Smooth muscle cell (in vitro differentiated cells): ENCODE results near the gene CNTNAP4. TPM values are rescaled to one million over a fixed set of nuclear protein-coding genes. Genes with fewer than 3 reads are reported as not detected.

ENCODE experiments used
- DNase-seq: peaks from one replicate; lab custom pipeline; 2025; ENCODE audit not compliant: unreplicated experiment; lab: John Stamatoyannopoulos, UW
- H2AFZ ChIP-seq: fragments of 200-600 bp; sonication (generic); 2 replicates; pipeline ENCODE4 v1.6.0; 2016; ENCODE audit warnings: antibody characterized with exemption, low read depth, mild to moderate bottlenecking
- H3F3A ChIP-seq: fragments of 200-600 bp; sonication (generic); 2 replicates; pipeline ENCODE4 v1.6.0; 2017; ENCODE audit warnings: antibody characterized with exemption, low read depth
- H3K27ac ChIP-seq: fragments of 200-600 bp; sonication (generic); 2 replicates; pipeline ENCODE4 v1.5.1; 2016; ENCODE audit warnings: low read depth, mild to moderate bottlenecking
- H3K27me3 ChIP-seq: fragments of 200-600 bp; sonication (generic); 2 replicates; pipeline ENCODE4 v1.6.1; 2016; ENCODE audit warnings: low read depth, mild to moderate bottlenecking
- H3K36me3 ChIP-seq: fragments of 200-600 bp; sonication (generic); 2 replicates; pipeline ENCODE4 v1.5.1; 2016; ENCODE audit warnings: low read depth
- H3K4me1 ChIP-seq: fragments of 200-600 bp; sonication (generic); 2 replicates; pipeline ENCODE4 v1.5.1; 2016; ENCODE audit warnings: low read depth
- H3K4me2 ChIP-seq: fragments of 200-600 bp; sonication (generic); 2 replicates; pipeline ENCODE4 v1.6.0; 2016; ENCODE audit warnings: mild to moderate bottlenecking
- H3K4me3 ChIP-seq: fragments of 200-600 bp; sonication (generic); 2 replicates; pipeline ENCODE4 v1.5.1; 2016; ENCODE audit warnings: mild to moderate bottlenecking
- H3K79me2 ChIP-seq: fragments of 200-600 bp; sonication (generic); 2 replicates; pipeline ENCODE4 v1.6.0; 2016; ENCODE audit warnings: low read depth, mild to moderate bottlenecking
- H3K9ac ChIP-seq: fragments of 200-600 bp; sonication (generic); 2 replicates; pipeline ENCODE4 v1.6.0; 2016; ENCODE audit warnings: low read depth
- H3K9me3 ChIP-seq: fragments of 200-600 bp; sonication (generic); replicated peaks from 2 replicates; pipeline ENCODE4 v1.5.1; 2016; ENCODE audit warnings: low read depth
- H4K20me1 ChIP-seq: fragments of 200-600 bp; sonication (generic); 2 replicates; pipeline ENCODE4 v1.6.0; 2016; ENCODE audit warnings: low read depth
- WGBS: methylation state at CpG from one replicate; pipeline ENCODE4 v1.1.7; 2016; ENCODE audit warnings: low lambda C conversion rate; 5-methylcytosine and 5-hydroxymethylcytosine counted together
- polyA plus RNA-seq: library from polyadenylated mRNA; unstranded; fragments of >200 nt; fragmentation: Nextera tagmentation; extraction: Ambion mirVana; gene quantifications from 2 replicates; pipeline ENCODE4 v1.2.1, GENCODE V29; 2016
- total RNA-seq: library from RNA; depleted of rRNA; stranded (reverse); fragments of >200 nt; gene quantifications from 2 replicates; pipeline ENCODE4 v1.2.3, GENCODE V29; 2014
- TF ChIP-seq, protein P1 (sequence below): fragments of 200-600 bp; sonication (generic); IDR thresholded peaks from 2 replicates; pipeline ENCODE4 v1.5.1; 2017; ENCODE audit warnings: borderline replicate concordance, mild to moderate bottlenecking, antibody characterized with exemption; ENCODE audit not compliant: insufficient read depth, poor library complexity, severe bottlenecking

Gene CNTNAP4
- total and polyA plus RNA-seq, 2 experiments from 2014 or later = 0.13 to 0.25 TPM

DNA sequence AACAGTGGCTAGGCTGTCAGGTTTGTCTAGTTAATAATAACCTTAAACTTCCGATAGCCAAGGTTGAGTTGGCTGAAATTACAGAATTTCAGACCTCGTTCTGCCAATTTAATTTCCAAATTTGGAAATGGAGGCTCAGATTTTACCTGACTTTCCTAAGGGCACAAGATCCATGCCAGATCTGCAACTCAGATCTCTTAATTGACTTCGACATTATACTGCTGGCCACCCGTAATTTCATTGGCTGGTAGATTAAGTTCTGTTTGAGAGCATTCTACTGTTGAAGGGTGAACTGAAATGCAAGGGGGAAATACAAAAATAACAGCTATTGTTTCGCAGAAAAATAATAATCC lies 210.8 kb downstream of the CNTNAP4 start:
- no peak overlapping the region for H3K27ac ChIP-seq
- no peak overlapping the region for H3K4me2 ChIP-seq
- H3K9me3 ChIP-seq = no peaks in the 10 kb centered on the region
- peaks cover 4% of the 10 kb centered on the region for H3K27me3 ChIP-seq
- TF ChIP-seq, protein P1, sequence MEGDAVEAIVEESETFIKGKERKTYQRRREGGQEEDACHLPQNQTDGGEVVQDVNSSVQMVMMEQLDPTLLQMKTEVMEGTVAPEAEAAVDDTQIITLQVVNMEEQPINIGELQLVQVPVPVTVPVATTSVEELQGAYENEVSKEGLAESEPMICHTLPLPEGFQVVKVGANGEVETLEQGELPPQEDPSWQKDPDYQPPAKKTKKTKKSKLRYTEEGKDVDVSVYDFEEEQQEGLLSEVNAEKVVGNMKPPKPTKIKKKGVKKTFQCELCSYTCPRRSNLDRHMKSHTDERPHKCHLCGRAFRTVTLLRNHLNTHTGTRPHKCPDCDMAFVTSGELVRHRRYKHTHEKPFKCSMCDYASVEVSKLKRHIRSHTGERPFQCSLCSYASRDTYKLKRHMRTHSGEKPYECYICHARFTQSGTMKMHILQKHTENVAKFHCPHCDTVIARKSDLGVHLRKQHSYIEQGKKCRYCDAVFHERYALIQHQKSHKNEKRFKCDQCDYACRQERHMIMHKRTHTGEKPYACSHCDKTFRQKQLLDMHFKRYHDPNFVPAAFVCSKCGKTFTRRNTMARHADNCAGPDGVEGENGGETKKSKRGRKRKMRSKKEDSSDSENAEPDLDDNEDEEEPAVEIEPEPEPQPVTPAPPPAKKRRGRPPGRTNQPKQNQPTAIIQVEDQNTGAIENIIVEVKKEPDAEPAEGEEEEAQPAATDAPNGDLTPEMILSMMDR = no peak
- WGBS = 84% methylated on average over 5 of the region's 5 CpGs
- DNase-seq = no peak
- H3K4me3 ChIP-seq = no peak overlapping the region
- H2AFZ ChIP-seq = no peak overlapping the region
- H3K9ac ChIP-seq = no peak overlapping the region
- no peaks in the 10 kb centered on the region for H3K36me3 ChIP-seq
- H4K20me1 ChIP-seq = no peaks in the 10 kb centered on the region
- no peaks in the 10 kb centered on the region for H3K4me1 ChIP-seq
- no peaks in the 10 kb centered on the region for H3K79me2 ChIP-seq
- no peaks in the 10 kb centered on the region for H3F3A ChIP-seq

DNA sequence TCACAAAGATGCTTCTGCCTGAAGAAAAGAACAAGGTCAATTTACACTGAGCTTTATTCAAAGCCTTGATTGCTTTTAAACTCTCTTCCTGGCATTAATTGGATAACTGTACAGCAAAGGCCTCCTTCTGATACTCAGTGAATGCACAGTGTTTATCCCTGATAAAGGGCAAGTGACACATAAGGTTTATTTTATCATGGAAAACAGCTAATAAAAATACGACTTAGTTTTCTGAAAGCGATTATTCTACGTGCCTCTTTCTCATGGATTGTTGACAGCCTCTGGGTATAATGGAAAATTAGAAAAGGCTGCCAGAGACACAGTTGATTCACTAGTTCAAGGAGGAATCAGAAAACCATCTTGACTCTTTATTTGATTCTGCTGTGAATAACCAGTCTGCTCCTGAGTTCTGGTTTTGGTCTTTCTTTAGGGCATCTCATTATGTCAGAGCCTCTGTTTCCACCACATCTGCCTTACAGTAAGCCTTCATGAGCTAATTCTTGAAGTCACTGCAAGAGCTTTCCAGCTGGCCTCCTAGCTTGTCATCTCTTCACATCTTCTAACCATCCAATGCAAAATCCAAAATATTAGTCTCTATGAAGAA lies 212.9 kb downstream of the CNTNAP4 start:
- H3K36me3 ChIP-seq = no peaks in the 10 kb centered on the region
- WGBS = 15% methylated on average over 3 of the region's 3 CpGs
- no peak for DNase-seq
- H3K27ac ChIP-seq = no peak overlapping the region
- H4K20me1 ChIP-seq = no peaks in the 10 kb centered on the region
- no peaks in the 10 kb centered on the region for H3K9me3 ChIP-seq
- H3F3A ChIP-seq = no peaks in the 10 kb centered on the region
- TF ChIP-seq, protein P1 = no peak
- H3K27me3 ChIP-seq = peaks cover 4% of the 10 kb centered on the region
- no peak overlapping the region for H3K4me3 ChIP-seq
- no peak overlapping the region for H3K4me2 ChIP-seq
- no peaks in the 10 kb centered on the region for H3K4me1 ChIP-seq
- H2AFZ ChIP-seq = peak overlapping the region; percentile 22
- no peak overlapping the region for H3K9ac ChIP-seq
- H3K79me2 ChIP-seq = no peaks in the 10 kb centered on the region

DNA sequence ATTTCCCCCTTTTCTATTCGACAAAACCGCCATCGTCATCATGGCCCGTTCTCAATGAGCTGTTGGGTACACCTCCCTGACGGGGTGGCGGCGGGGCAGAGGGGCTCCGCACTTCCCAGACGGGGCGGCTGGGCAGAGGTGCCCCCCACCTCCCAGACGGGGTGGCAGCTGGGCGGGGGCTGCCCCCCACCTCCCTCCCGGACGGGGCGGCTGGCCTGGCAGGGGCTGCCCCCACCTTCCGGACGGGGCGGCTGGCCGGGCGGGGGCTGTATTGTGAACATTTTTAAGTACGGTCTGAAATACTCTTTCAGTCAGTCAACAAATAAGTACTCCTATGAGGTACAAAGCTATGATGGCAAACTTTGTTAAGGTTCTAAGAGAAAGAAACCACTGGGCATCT lies 222.8 kb downstream of the CNTNAP4 start:
- no peaks in the 10 kb centered on the region for H3K36me3 ChIP-seq
- H3K27ac ChIP-seq = no peak overlapping the region
- H3K4me2 ChIP-seq = no peak overlapping the region
- no peak overlapping the region for H2AFZ ChIP-seq
- no peaks in the 10 kb centered on the region for H3K4me1 ChIP-seq
- WGBS = 100% methylated on average over 14 of the region's 21 CpGs
- no peaks in the 10 kb centered on the region for H3K27me3 ChIP-seq
- H3F3A ChIP-seq = no peaks in the 10 kb centered on the region
- H3K79me2 ChIP-seq = no peaks in the 10 kb centered on the region
- H3K4me3 ChIP-seq = no peak overlapping the region
- no peak overlapping the region for H3K9ac ChIP-seq
- no peaks in the 10 kb centered on the region for H3K9me3 ChIP-seq
- TF ChIP-seq, protein P1 = no peak
- DNase-seq = no peak
- H4K20me1 ChIP-seq = no peaks in the 10 kb centered on the region

DNA sequence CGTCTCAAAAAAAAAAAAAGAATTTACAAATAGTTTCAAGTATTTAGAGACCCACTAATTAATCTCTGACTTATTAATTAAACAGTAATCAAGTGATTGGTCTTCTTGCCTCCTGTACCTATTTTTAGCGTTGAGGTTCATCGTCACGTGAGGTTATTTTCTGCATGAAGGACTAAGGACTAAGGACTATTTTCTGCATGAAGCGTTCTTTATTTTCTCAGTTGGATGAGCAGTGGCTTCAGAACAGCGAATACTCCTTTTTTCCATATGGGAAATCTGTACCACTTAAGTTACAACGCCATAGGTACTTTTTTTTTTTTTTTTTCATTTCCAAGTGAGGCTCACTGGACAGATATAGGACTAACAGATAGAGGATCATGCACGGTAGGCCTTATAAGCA lies 224.9 kb downstream of the CNTNAP4 start:
- Histone ChIP-seq H2AFZ (no peak overlapping the region), H3K4me3 (no peak overlapping the region), H3K9ac (no peak overlapping the region), H3K79me2 (no peaks in the 10 kb centered on the region), H3K4me2 (no peak overlapping the region), H3K4me1 (no peaks in the 10 kb centered on the region), H3K9me3 (no peaks in the 10 kb centered on the region), H4K20me1 (no peaks in the 10 kb centered on the region), H3K27me3 (no peaks in the 10 kb centered on the region), H3K27ac (no peak overlapping the region), H3F3A (no peaks in the 10 kb centered on the region), H3K36me3 (no peaks in the 10 kb centered on the region)
- 98% methylated on average over 8 of the region's 8 CpGs for WGBS
- no peak for DNase-seq
- TF ChIP-seq, protein P1 = no peak
